Fibroblast of lung (primary cell): ENCODE data around the gene EWSR1. TPM values are rescaled to one million over a fixed set of nuclear protein-coding genes. Genes with fewer than 3 reads are reported as not detected.

Experiments used
- DNase-seq, 2 donors: peaks; one replicate each; pipeline versions ENCODE4 v3.0.0 to v3.0.0-alpha.2; 2010; ENCODE audit warnings: low read depth in 2 of 2
- H2AFZ ChIP-seq: 2 replicates; pipeline ENCODE4 v1.5.1; 2012; ENCODE audit warnings: low read length, control low read depth, inconsistent platforms
- H3K27ac ChIP-seq: 2 replicates; pipeline ENCODE4 v1.5.1; 2011; ENCODE audit warnings: low read length, control low read depth; ENCODE audit not compliant: insufficient read depth
- H3K27me3 ChIP-seq: 2 replicates; pipeline ENCODE4 v1.5.1; 2011; ENCODE audit warnings: mild to moderate bottlenecking, low read length; ENCODE audit not compliant: control insufficient read depth, insufficient read depth
- H3K36me3 ChIP-seq: 2 replicates; pipeline ENCODE4 v1.5.1; 2011; ENCODE audit warnings: low read length; ENCODE audit not compliant: control insufficient read depth, insufficient read depth
- H3K4me1 ChIP-seq: 2 replicates; pipeline ENCODE4 v1.5.1; 2011; ENCODE audit warnings: low read length; ENCODE audit not compliant: control insufficient read depth, insufficient read depth; ENCODE audit errors: extremely low read depth
- H3K4me2 ChIP-seq: 2 replicates; pipeline ENCODE4 v1.5.1; 2011; ENCODE audit warnings: low read length, control low read depth; ENCODE audit not compliant: insufficient read depth; ENCODE audit errors: extremely low read depth
- H3K4me3 ChIP-seq, 4 experiments: fragments of 200-600 bp in 1 of 4; sonication (generic) in 1 of 4; replicated peaks in 1 of 4; 2 replicates each; pipeline ENCODE4 v1.5.1; 2011 to 2016; ENCODE audit warnings: low read length in 4 of 4, low read depth in 3 of 4, mild to moderate bottlenecking in 3 of 4, control low read depth in 2 of 4, inconsistent platforms in 1 of 4, mixed read lengths in 1 of 4; ENCODE audit not compliant: insufficient read depth in 1 of 4; ENCODE audit errors: control extremely low read depth in 1 of 4
- H3K79me2 ChIP-seq: 2 replicates; pipeline ENCODE4 v1.5.1; 2012; ENCODE audit warnings: mild to moderate bottlenecking, low read length, inconsistent platforms; ENCODE audit not compliant: control insufficient read depth, insufficient read depth
- H3K9ac ChIP-seq: 2 replicates; pipeline ENCODE4 v1.5.1; 2011; ENCODE audit warnings: mild to moderate bottlenecking, low read length, control low read depth; ENCODE audit not compliant: insufficient read depth
- H3K9me3 ChIP-seq: 2 replicates; pipeline ENCODE4 v1.5.1; 2012; ENCODE audit warnings: low read depth, low read length; ENCODE audit not compliant: control insufficient read depth, insufficient read depth
- H4K20me1 ChIP-seq: 2 replicates; pipeline ENCODE4 v1.5.1; 2011; ENCODE audit warnings: low read length; ENCODE audit not compliant: control insufficient read depth, insufficient read depth; ENCODE audit errors: extremely low read depth
- CTCF ChIP-seq, 2 donors: IDR thresholded peaks in 1 of 2; conservative IDR thresholded peaks in 1 of 2; 1 replicate in 1 of 2; 2 replicates in 1 of 2; pipeline ENCODE4 v1.5.1; 2011 to 2012; ENCODE audit warnings: low read length in 2 of 2, control low read depth in 1 of 2, inconsistent platforms in 1 of 2, low read depth in 1 of 2, mild to moderate bottlenecking in 1 of 2
- EZH2 ChIP-seq: IDR thresholded peaks from 2 replicates; pipeline ENCODE4 v1.5.1; 2012; ENCODE audit warnings: low read length, control low read depth, mild to moderate bottlenecking; ENCODE audit errors: missing control alignments
- polyA plus RNA-seq, 2 donors: library from polyadenylated mRNA; depleted of rRNA in 1 of 2; stranded (reverse) in 1 of 2; unstranded in 1 of 2; fragments of >200 nt; gene quantifications; 2 replicates each; pipeline ENCODE4 v1.2.1, GENCODE V29; 2011 to 2012; ENCODE audit warnings: missing spikeins in 1 of 2
- total RNA-seq: library from RNA; depleted of rRNA; stranded (reverse); fragments of >200 nt; gene quantifications from 2 replicates; pipeline ENCODE4 v1.2.1, GENCODE V29; 2014

Gene EWSR1
- total and polyA plus RNA-seq, 2 donors (not counting 1 experiment from before 2014, with no cell fraction given), result 150 to 172 TPM

DNA sequence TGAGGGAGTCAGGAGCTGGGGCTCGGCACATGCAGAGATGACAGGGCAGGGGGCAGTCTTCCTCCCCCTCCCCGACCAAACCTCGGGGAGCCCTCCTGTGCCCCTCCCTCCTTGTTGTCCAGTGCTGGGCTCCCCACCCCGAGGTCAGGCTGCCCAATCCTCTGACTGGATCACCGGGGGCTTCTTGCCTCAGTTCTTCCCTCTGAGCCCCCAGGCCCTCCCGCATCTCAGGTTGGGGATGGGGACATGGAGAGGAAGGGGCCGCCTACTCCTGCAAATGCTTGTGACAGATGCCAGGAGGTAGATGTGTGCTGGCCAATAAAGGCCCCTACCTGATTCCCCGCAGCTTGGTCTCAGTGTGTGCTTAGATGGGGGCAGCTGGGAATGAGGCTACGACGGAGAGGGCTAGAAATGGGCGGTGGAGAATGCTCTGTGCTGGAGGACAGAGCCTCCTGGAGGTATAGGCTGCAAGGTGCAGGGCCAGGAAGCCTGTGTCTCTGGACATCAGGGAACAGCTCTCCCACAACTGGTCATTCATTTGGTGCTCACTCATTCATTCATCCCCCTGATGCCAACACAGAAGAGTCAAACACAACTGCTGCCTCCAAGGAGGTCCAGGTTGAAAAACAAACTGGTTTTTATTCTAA, 8.7 kb upstream of the EWSR1 start:
- no peak for DNase-seq
- H3K4me1 ChIP-seq, result no peaks in the 10 kb centered on the region
- no peaks in the 10 kb centered on the region for H3K79me2 ChIP-seq
- no peaks in the 10 kb centered on the region for H3K9me3 ChIP-seq
- no peak for TF ChIP-seq CTCF (conservative IDR thresholded peaks at IDR 0.05 in 1 of 2, IDR thresholded peaks at IDR 0.05 in 1 of 2; ENCODE audit: low read depth in 1 of 2, low read length in 2 of 2)
- TF ChIP-seq EZH2, result no peak
- H3K4me3 ChIP-seq, result no peak overlapping the region
- no peak overlapping the region for H3K27ac ChIP-seq
- no peak overlapping the region for H3K9ac ChIP-seq
- no peaks in the 10 kb centered on the region for H3K27me3 ChIP-seq
- H2AFZ ChIP-seq, result no peak overlapping the region
- no peak overlapping the region for H3K4me2 ChIP-seq
- H3K36me3 ChIP-seq, result peaks cover 5% of the 10 kb centered on the region
- H4K20me1 ChIP-seq, result no peaks in the 10 kb centered on the region

- Histone ChIP-seq H3K4me2 (no peak overlapping the region), H3K27me3 (no peaks in the 10 kb centered on the region), H3K27ac (no peak overlapping the region), H3K36me3 (peaks cover 6% of the 10 kb centered on the region), H2AFZ (no peak overlapping the region), H3K9ac (no peak overlapping the region), H3K4me1 (no peaks in the 10 kb centered on the region), H4K20me1 (no peaks in the 10 kb centered on the region), H3K4me3 (no peak overlapping the region), H3K9me3 (no peaks in the 10 kb centered on the region), H3K79me2 (no peaks in the 10 kb centered on the region)
- DNase-seq, result no peak
- TF ChIP-seq EZH2 (no peak), CTCF (conservative IDR thresholded peaks at IDR 0.05 in 1 of 2, IDR thresholded peaks at IDR 0.05 in 1 of 2; ENCODE audit: low read depth in 1 of 2, low read length in 2 of 2) (no peak)
These were observed 8.0 kb upstream of the EWSR1 start for GRCh38 chr22:29260031-29260560.

DNA sequence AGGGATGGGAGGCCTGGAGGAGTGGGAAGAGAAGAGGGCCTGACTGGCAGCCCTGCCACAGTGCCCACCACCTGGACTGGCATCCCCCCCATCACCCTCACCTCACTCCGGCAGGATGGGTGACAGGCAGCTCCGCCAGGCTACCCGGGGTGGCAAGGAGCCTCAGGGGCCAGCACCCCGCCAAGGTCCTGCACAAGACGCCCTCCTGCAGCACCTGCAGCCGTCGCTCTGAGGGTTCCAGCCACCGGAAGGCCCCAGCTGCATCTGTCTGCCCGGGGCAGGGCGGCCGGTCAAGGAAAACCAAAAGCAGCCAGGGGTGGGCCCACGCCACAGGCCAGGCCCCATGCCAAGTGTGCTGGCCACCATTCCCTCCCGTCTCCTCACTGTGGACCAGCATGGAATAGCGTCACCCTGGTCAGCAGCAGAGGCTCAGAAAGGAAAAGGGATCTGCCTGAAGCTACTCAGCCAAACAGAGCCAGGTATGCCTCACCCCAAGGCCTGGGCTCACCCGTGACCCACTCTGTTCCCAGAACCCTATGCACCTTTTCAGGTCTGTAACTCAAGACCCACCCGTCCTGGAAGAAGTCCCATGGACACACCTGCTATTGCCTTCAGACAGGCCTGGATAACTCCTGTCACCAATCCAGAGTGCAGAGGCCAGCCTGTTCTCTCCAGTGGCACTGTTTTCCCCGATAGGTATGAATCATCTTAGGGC, 7.3 kb upstream of the EWSR1 start:
- H3K4me2 ChIP-seq, result no peak overlapping the region
- DNase-seq, result no peak
- no peaks in the 10 kb centered on the region for H3K79me2 ChIP-seq
- peaks cover 1% of the 10 kb centered on the region for H3K4me1 ChIP-seq
- peaks cover 10% of the 10 kb centered on the region for H3K36me3 ChIP-seq
- H3K27ac ChIP-seq, result no peak overlapping the region
- H3K9ac ChIP-seq, result no peak overlapping the region
- H3K9me3 ChIP-seq, result no peaks in the 10 kb centered on the region
- H3K4me3 ChIP-seq, result no peak overlapping the region
- TF ChIP-seq EZH2, result no peak
- TF ChIP-seq CTCF (conservative IDR thresholded peaks at IDR 0.05 in 1 of 2, IDR thresholded peaks at IDR 0.05 in 1 of 2; ENCODE audit: low read depth in 1 of 2, low read length in 2 of 2), result no peak
- no peaks in the 10 kb centered on the region for H3K27me3 ChIP-seq
- H2AFZ ChIP-seq, result no peak overlapping the region
- H4K20me1 ChIP-seq, result no peaks in the 10 kb centered on the region
